Upper lobe of right lung (tissue), 1 donor: ENCODE measurements around the gene PDE6B. TPM values are rescaled to one million over a fixed set of nuclear protein-coding genes. Genes with fewer than 3 reads are reported as not detected.

Experiments used
- ATAC-seq: fragments of 200-7000 bp; cut with Tn5 transposase; one replicate; pipeline ENCODE4 v1.9.1; 2020; ENCODE audit warnings: mild to moderate bottlenecking, moderate library complexity
- DNase-seq: peaks from one replicate; pipeline ENCODE4 v3.0.0-alpha.2; 2020
- H3K27ac ChIP-seq: fragments of 200-600 bp; one replicate; pipeline ENCODE4 v1.8.0; 2022
- H3K27me3 ChIP-seq: fragments of 200-600 bp; one replicate; pipeline ENCODE4 v1.8.0; 2022; ENCODE audit warnings: mild to moderate bottlenecking
- H3K36me3 ChIP-seq: fragments of 200-600 bp; one replicate; pipeline ENCODE4 v1.8.0; 2022
- H3K4me1 ChIP-seq: fragments of 200-600 bp; one replicate; pipeline ENCODE4 v1.8.0; 2022
- H3K4me3 ChIP-seq: fragments of 200-600 bp; one replicate; pipeline ENCODE4 v1.8.0; 2022; ENCODE audit warnings: mild to moderate bottlenecking
- H3K9me3 ChIP-seq: fragments of 200-600 bp; one replicate; pipeline ENCODE4 v1.8.0; 2022
- CTCF ChIP-seq: fragments of 200-600 bp; IDR thresholded peaks from one replicate; pipeline ENCODE4 v1.8.0; 2022; ENCODE audit warnings: antibody characterized with exemption
- intact Hi-C: fragments of 100-400 bp; cut with DNase I; formaldehyde crosslinking; loops from one replicate; pipeline ENCODE4 v1.11.0; 2022
- total RNA-seq: library from RNA; stranded (reverse); fragmentation: NEBNext Ultra II Directional; extraction: Animal tissue kit (Norgen Biotek cat#: 25700); gene quantifications from one replicate; pipeline ENCODE4 v1.2.1, GENCODE V29; 2021
- donor health status: DM: no; HTN: yes; CAD: no; lungs with severe emphysema.

PDE6B gene
- total RNA-seq, 1 donor from 2014 or later, result 9.1 TPM

DNA sequence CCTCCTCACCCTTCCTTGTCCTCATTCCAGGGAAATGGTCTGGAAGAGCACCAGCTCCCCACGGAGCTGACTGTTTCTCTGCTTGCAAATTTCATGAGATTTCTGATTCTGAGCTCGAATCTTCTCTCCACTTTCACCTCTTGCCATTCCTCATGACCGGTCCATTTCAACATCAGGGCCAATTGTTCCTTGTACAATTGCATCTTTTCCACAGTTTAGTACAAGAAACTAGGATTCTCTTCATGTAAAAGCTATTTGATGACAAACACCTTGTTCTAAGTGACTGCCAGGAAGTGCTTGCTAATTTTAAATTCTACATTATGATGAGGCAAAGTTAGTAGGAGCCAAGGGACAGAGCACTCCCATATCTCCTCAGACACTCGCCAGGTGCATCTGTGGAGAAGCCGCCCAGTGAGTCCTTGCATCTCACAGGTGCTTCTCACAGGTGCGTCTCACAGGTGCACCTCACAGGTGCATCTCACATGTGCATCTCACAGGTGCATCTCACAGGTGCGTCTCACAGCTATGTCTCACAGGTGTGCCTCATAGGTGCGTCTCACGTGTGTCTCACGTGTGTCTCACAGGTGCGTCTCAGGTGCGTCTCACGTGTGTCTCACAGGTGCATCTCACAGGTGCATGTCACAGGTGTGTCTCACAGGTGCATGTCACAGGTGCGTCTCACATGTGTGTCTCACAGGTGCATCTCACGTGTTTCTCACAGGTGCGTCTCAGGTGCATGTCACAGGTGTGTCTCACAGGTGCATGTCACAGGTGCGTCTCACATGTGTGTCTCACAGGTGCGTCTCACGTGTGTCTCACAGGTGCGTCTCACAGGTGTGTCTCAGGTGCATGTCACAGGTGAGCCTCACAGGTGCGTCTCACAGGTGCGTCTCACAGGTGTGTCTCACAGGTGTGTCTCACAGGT, 3.0 kb upstream of the PDE6B start:
- no peaks in the 10 kb centered on the region for H3K4me1 ChIP-seq
- intact Hi-C loops, result no loop called here

DNA sequence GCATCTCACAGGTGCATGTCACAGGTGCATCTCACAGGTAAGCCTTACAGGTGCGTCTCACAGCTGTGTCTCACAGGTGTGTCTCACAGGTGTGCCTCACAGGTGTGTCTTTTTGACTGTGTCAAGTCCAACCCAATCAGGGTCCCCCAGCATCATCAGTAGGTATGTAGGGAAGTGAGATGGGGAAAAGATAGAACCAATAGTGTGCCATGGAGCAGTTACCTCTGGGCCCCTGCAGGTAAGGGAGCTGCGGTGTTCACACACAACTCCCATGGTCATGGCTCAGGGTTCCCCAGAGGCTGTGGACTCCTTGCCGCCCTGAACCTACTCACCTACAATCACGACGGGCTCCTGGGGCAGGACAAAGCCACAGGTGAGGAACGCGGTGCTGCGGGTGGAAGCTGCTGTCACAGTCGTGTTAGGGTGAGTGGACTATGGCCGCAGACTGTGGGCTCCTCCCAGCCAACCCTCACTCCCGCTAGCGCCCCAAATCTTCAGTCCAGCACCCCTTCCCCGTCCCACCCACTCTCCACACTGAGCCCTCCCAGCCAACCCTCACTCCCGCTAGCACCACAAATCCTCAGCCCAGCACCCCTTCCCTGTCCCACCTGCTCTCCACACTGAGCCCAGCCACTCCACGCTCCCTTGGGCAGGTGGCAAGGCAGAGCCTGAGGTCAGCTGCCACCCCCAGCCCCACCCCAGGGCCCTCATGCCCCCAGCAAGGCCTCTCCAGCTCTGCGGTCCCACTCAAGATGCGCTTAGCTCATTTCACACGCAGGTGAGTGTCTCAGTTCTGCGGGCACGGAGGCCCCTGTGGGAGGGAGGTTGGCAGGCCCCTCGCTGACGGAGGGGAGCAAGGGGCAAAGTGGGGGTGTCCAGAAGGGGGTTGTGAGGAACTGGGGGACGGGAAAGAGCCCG, 2.1 kb upstream of the PDE6B start:
- no peak for ATAC-seq
- Histone ChIP-seq H3K9me3 (no peaks in the 10 kb centered on the region), H3K27ac (no peak overlapping the region), H3K4me1 (no peaks in the 10 kb centered on the region), H3K36me3 (no peaks in the 10 kb centered on the region), H3K27me3 (no peaks in the 10 kb centered on the region), H3K4me3 (no peak overlapping the region)
- no peak for DNase-seq
- intact Hi-C loops, result no loop called here
- TF ChIP-seq CTCF, result no peak

More for the DNA sequence above, 3.0 kb upstream of the PDE6B start:
- Histone ChIP-seq H3K9me3 (no peaks in the 10 kb centered on the region), H3K27me3 (no peaks in the 10 kb centered on the region), H3K27ac (no peak overlapping the region), H3K4me3 (no peak overlapping the region), H3K36me3 (no peaks in the 10 kb centered on the region)
- ATAC-seq (no peak), DNase-seq (no peak)
- no peak for TF ChIP-seq CTCF

DNA sequence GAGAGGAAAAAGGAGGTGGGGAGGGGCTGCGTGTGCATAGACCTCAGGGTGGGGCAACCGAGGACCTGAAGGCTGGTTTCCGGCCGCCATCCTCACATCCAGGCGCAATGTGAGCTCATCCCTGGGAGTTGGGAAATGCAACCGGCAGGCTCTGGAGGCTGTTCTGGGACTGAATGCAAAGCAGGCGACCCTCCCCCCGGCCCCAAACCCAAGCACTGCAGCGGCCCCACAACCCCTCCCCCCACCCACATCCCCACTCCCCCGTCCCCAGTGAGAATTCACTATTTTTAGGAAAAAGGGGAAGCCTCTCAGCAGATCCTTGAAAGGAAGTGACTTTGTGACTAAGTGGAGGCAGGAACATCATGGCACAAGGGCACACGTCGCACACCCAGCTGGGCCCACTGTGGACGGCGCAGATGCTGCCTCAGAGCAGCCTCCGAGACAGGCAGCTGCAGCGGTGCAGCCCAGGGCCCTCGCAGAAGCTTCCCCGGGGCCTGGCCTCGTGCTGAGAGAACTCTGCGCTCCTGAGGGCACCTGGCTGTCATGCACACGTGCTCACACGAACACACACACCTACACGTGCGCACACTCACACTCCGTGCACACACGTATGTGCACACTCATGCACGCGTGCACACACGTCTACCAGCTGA, 1.3 kb upstream of the PDE6B start:
- DNase-seq, result no peak

GRCh38 chr4:625631-626161, 323 bp downstream of the PDE6B start:
- H3K36me3 ChIP-seq, result no peaks in the 10 kb centered on the region
- intact Hi-C loops, result no loop called here
- H3K4me1 ChIP-seq, result no peaks in the 10 kb centered on the region
- H3K27me3 ChIP-seq, result peaks cover 6% of the 10 kb centered on the region
- ATAC-seq (no peak), DNase-seq (no peak)
- H3K27ac ChIP-seq, result no peak overlapping the region
- H3K4me3 ChIP-seq, result no peak overlapping the region
- no peaks in the 10 kb centered on the region for H3K9me3 ChIP-seq
- TF ChIP-seq CTCF, result no peak

More for the DNA sequence above, 1.3 kb upstream of the PDE6B start:
- no peaks in the 10 kb centered on the region for H3K36me3 ChIP-seq
- ATAC-seq, result no peak
- H3K4me3 ChIP-seq, result no peak overlapping the region
- H3K9me3 ChIP-seq, result no peaks in the 10 kb centered on the region
- intact Hi-C loops, result no loop called here
- TF ChIP-seq CTCF, result no peak
- H3K27ac ChIP-seq, result no peak overlapping the region
- no peaks in the 10 kb centered on the region for H3K27me3 ChIP-seq
- H3K4me1 ChIP-seq, result no peaks in the 10 kb centered on the region
